KMS-11 (cell line): ENCODE results near the gene C3AR1.
"Not testable (repeated sequence)": the region's sequence is repeated elsewhere in the genome, so short reads cannot be mapped to it uniquely, and the experiment has no call there.

ENCODE experiments used
- H2AFZ ChIP-seq: fragments of 200-600 bp; sonication (generic); 2 replicates; pipeline ENCODE4 v1.6.1; 2016; ENCODE audit warnings: antibody characterized with exemption, mixed run types, low read depth
- H3K27ac ChIP-seq: fragments of 200-600 bp; sonication (generic); 2 replicates; pipeline ENCODE4 v1.6.1; 2016; ENCODE audit warnings: mild to moderate bottlenecking, mixed run types
- H3K27me3 ChIP-seq: fragments of 200-600 bp; sonication (generic); 2 replicates; pipeline ENCODE4 v1.6.1; 2017; ENCODE audit warnings: mild to moderate bottlenecking, low read depth, mixed run types, moderate library complexity; ENCODE audit not compliant: insufficient read depth
- H3K36me3 ChIP-seq: fragments of 200-600 bp; sonication (generic); 2 replicates; pipeline ENCODE4 v1.6.1; 2017; ENCODE audit warnings: mild to moderate bottlenecking, mixed run types; ENCODE audit not compliant: insufficient read depth
- H3K4me1 ChIP-seq: fragments of 200-600 bp; sonication (generic); 2 replicates; pipeline ENCODE4 v1.6.1; 2016; ENCODE audit warnings: mild to moderate bottlenecking, low read depth, mixed run types; ENCODE audit not compliant: poor library complexity, severe bottlenecking
- H3K4me2 ChIP-seq: fragments of 200-600 bp; sonication (generic); 2 replicates; pipeline ENCODE4 v1.7.0; 2016; ENCODE audit warnings: mild to moderate bottlenecking, mixed run types
- H3K4me3 ChIP-seq: fragments of 200-600 bp; sonication (generic); IDR thresholded peaks from 2 replicates; pipeline ENCODE4 v1.6.1; 2017; ENCODE audit warnings: low read depth, low read length, mixed read lengths; ENCODE audit not compliant: insufficient read depth
- H3K79me2 ChIP-seq: fragments of 200-600 bp; sonication (generic); 2 replicates; pipeline ENCODE4 v1.6.1; 2016; ENCODE audit warnings: low read depth, mixed run types; ENCODE audit not compliant: insufficient read depth
- H3K9ac ChIP-seq: fragments of 200-600 bp; sonication (generic); 2 replicates; pipeline ENCODE4 v1.6.1; 2016; ENCODE audit warnings: mild to moderate bottlenecking, mixed run types
- H4K20me1 ChIP-seq: fragments of 200-600 bp; sonication (generic); 2 replicates; pipeline ENCODE4 v1.6.1; 2016; ENCODE audit warnings: mild to moderate bottlenecking, mixed run types; ENCODE audit not compliant: insufficient read depth
- CTCF ChIP-seq: fragments of 200-600 bp; sonication (generic); conservative IDR thresholded peaks from 2 replicates; pipeline ENCODE4 v1.6.1; 2017; ENCODE audit warnings: low read depth, mild to moderate bottlenecking, antibody characterized with exemption, low read length, moderate library complexity, mixed read lengths

C3AR1 gene

GRCh38 chr12:8027856-8028255, 38.3 kb downstream of the C3AR1 start:
- H4K20me1 ChIP-seq: no peaks in the 10 kb centered on the region

GRCh38 chr12:8026291-8026900, 39.8 kb downstream of the C3AR1 start:
- Histone ChIP-seq H3K27ac (peak overlapping the region; percentile 97), H3K4me3 (no peak overlapping the region), H3K9ac (peak overlapping the region; percentile 76), H3K36me3 (no peaks in the 10 kb centered on the region), H3K4me2 (peak overlapping the region; percentile 68), H3K79me2 (no peaks in the 10 kb centered on the region), H3K4me1 (peaks cover 13% of the 10 kb centered on the region), H2AFZ (peak overlapping the region; percentile 77), H3K27me3 (no peaks in the 10 kb centered on the region), H4K20me1 (no peaks in the 10 kb centered on the region)
- TF ChIP-seq CTCF: no peak

More at GRCh38 chr12:8027856-8028255, 38.3 kb downstream of the C3AR1 start:
- Histone ChIP-seq H3K79me2 (no peaks in the 10 kb centered on the region), H3K36me3 (no peaks in the 10 kb centered on the region), H3K4me1 (peaks cover 20% of the 10 kb centered on the region), H2AFZ (peak overlapping the region; percentile 77; the same call in 1 of the 2 replicates), H3K4me2 (peak overlapping the region; percentile 67; the same call in 1 of the 2 replicates), H3K27ac (peak overlapping the region; percentile 97; the same call in 1 of the 2 replicates), H3K4me3 (no peak overlapping the region), H3K27me3 (no peaks in the 10 kb centered on the region), H3K9ac (no peak overlapping the region)
- TF ChIP-seq CTCF: no peak

- no peak for TF ChIP-seq CTCF
- Histone ChIP-seq H3K27ac (no peak overlapping the region), H3K4me2 (no peak overlapping the region), H3K27me3 (no peaks in the 10 kb centered on the region; the same call in 1 of the 2 replicates), H3K4me1 (no peaks in the 10 kb centered on the region), H3K4me3 (no peak overlapping the region), H3K9ac (no peak overlapping the region), H2AFZ (no peak overlapping the region), H3K79me2 (no peaks in the 10 kb centered on the region), H4K20me1 (no peaks in the 10 kb centered on the region), H3K36me3 (no peaks in the 10 kb centered on the region)
Measured at GRCh38 chr12:8018666-8019581, 47.2 kb downstream of the C3AR1 start.

GRCh38 chr12:8018213-8018612, 47.9 kb downstream of the C3AR1 start:
- H3K4me2 ChIP-seq, H3K4me3 ChIP-seq, H3K4me1 ChIP-seq, H3K27me3 ChIP-seq, H3K9ac ChIP-seq, H4K20me1 ChIP-seq, H3K27ac ChIP-seq, H3K36me3 ChIP-seq, H3K79me2 ChIP-seq, H2AFZ ChIP-seq: not testable (repeated sequence)
